Stimulated activated CD4-positive, alpha-beta T cell treated with anti-CD3 and anti-CD28 coated beads, Interleukin-4, amount 100 ng/mL, for 48 hours (primary cell): Measurements from ENCODE around the gene GRIK3.
"Not testable (repeated sequence)": the region's sequence is repeated elsewhere in the genome, so short reads cannot be mapped to it uniquely, and the experiment has no call there.

ENCODE experiments used
- DNase-seq, 2 donors: peaks; one replicate each; pipeline ENCODE4 v3.0.0-alpha.2; 2020; ENCODE audit warnings: low read depth in 2 of 2

GRIK3 gene

GRCh38 chr1:36789535-36789934 lies 244.8 kb downstream of the GRIK3 start:
- DNase-seq, result no peak

- no peak for DNase-seq
Observed at GRCh38 chr1:36787312-36787913, 246.9 kb downstream of the GRIK3 start.

GRCh38 chr1:36786425-36786824 lies 247.9 kb downstream of the GRIK3 start:
- no peak for DNase-seq

- no peak for DNase-seq
Observed at GRCh38 chr1:36784147-36784859, 250.0 kb downstream of the GRIK3 start.

- no peak for DNase-seq
Observed at GRCh38 chr1:36783475-36783874, 250.8 kb downstream of the GRIK3 start.

GRCh38 chr1:36782785-36783184 lies 251.5 kb downstream of the GRIK3 start:
- no peak for DNase-seq

GRCh38 chr1:36782085-36782484 lies 252.2 kb downstream of the GRIK3 start:
- no peak for DNase-seq

- DNase-seq, result no peak
Observed at GRCh38 chr1:36781098-36781497, 253.2 kb downstream of the GRIK3 start.

- DNase-seq, result no peak
Observed at GRCh38 chr1:36778740-36779139, 255.6 kb downstream of the GRIK3 start.

- DNase-seq, result no peak
Observed at GRCh38 chr1:36776948-36777831, 257.1 kb downstream of the GRIK3 start.

GRCh38 chr1:36776256-36776655 lies 258.1 kb downstream of the GRIK3 start:
- DNase-seq, result no peak

GRCh38 chr1:36775716-36776115 lies 258.6 kb downstream of the GRIK3 start:
- DNase-seq, result no peak

- no peak for DNase-seq
Observed at GRCh38 chr1:36773827-36774541, 260.3 kb downstream of the GRIK3 start.

GRCh38 chr1:36772647-36773495 lies 261.4 kb downstream of the GRIK3 start:
- no peak for DNase-seq

- no peak for DNase-seq
Observed at GRCh38 chr1:36771660-36772284, 262.5 kb downstream of the GRIK3 start.

- DNase-seq, result no peak
Observed at GRCh38 chr1:36771240-36771639, 263.1 kb downstream of the GRIK3 start.

GRCh38 chr1:36769886-36770830 lies 264.2 kb downstream of the GRIK3 start:
- DNase-seq, result no peak

GRCh38 chr1:36768486-36769178 lies 265.7 kb downstream of the GRIK3 start:
- no peak for DNase-seq

- not testable (repeated sequence) for DNase-seq
Observed at GRCh38 chr1:36767429-36767828, 266.9 kb downstream of the GRIK3 start.
